IPS DF 6.9 (cell line): ENCODE results near the gene TRIM14.

Experiments used
- DNase-seq: peaks from one replicate; pipeline ENCODE4 v3.0.0-alpha.2; 2013; ENCODE audit warnings: low read depth, low spot score
- H3K27ac ChIP-seq: one replicate; pipeline ENCODE4 v1.5.1; 2013; ENCODE audit warnings: low read length, control low read depth
- H3K27me3 ChIP-seq: 2 replicates; pipeline ENCODE4 v1.6.1; 2013; ENCODE audit warnings: mild to moderate bottlenecking, low read length; ENCODE audit not compliant: control insufficient read depth, insufficient read depth
- H3K36me3 ChIP-seq: 2 replicates; pipeline ENCODE4 v1.6.1; 2013; ENCODE audit warnings: low read length; ENCODE audit not compliant: control insufficient read depth, insufficient read depth
- H3K4me1 ChIP-seq: 2 replicates; pipeline ENCODE4 v1.6.1; 2013; ENCODE audit warnings: low read length; ENCODE audit not compliant: control insufficient read depth, insufficient read depth
- H3K4me3 ChIP-seq: 2 replicates; pipeline ENCODE4 v1.5.1; 2013; ENCODE audit warnings: mild to moderate bottlenecking, low read length
- H3K9me3 ChIP-seq: 2 replicates; pipeline ENCODE4 v1.6.1; 2013; ENCODE audit warnings: low read length, inconsistent platforms; ENCODE audit not compliant: control insufficient read depth, insufficient read depth
- WGBS: extraction: QIAGEN DNeasy Blood & Tissue Kit; methylation state at CpG from one replicate; pipeline ENCODE4 v1.1.7; 2013; ENCODE audit warnings: mixed read lengths, missing lambda C conversion rate; ENCODE audit not compliant: insufficient read length, insufficient coverage; 5-methylcytosine and 5-hydroxymethylcytosine counted together

TRIM14 gene

DNA sequence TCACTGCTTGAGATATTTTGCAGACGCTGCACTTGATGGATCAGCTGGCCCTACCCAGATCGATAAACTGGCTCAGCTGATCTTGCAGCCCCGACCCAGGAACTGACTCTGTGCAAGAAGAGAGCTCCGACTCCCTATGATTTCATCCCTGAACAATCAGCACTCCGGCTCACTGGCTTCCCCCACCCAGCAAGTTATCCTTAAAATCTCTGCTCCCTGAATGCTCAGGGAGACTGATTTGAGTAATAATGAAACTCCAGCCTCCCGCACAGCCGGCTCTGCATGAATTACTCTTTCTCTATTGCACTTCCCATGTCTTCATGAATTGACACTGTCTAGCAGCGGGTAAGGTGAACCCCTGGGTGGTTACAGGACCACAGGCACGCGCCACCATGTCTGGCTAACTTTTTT lies 79.4 kb downstream of the TRIM14 start:
- no peak overlapping the region for H3K27ac ChIP-seq
- no CpG with 5 or more reads among the region's 10 CpGs for WGBS

GRCh38 chr9:98038958-98039357 lies 80.1 kb downstream of the TRIM14 start:
- H3K4me3 ChIP-seq, result no peak overlapping the region
- no peaks in the 10 kb centered on the region for H3K4me1 ChIP-seq
- WGBS, result no CpG with 5 or more reads among the region's 8 CpGs
- no peaks in the 10 kb centered on the region for H3K9me3 ChIP-seq
- no peaks in the 10 kb centered on the region for H3K36me3 ChIP-seq
- H3K27me3 ChIP-seq, result no peaks in the 10 kb centered on the region
- no peak for DNase-seq
- H3K27ac ChIP-seq, result no peak overlapping the region

More for the DNA sequence above, 79.4 kb downstream of the TRIM14 start:
- H3K9me3 ChIP-seq, result no peaks in the 10 kb centered on the region
- no peak for DNase-seq
- no peaks in the 10 kb centered on the region for H3K36me3 ChIP-seq
- H3K27me3 ChIP-seq, result no peaks in the 10 kb centered on the region
- H3K4me1 ChIP-seq, result no peaks in the 10 kb centered on the region
- H3K4me3 ChIP-seq, result no peak overlapping the region

DNA sequence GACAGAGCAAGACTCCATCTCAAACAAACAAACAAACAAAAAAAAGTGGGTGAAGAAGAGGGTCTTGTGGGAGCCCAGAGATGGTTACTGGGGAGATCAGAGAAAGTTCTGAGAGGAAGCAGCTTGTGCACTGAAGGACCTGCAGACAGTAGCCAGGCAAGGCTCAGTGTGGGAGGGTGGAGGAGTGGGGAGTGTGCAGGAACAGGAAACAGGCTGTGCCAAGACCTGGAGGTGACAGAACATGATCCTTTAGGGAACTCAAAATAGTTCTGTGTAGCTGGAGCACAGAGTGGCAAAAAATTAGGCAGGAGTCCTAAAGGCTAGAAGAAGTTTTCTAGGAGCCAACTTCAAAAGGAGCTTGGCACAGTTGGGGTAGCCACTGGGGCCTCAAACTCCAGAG lies 81.7 kb downstream of the TRIM14 start:
- no peaks in the 10 kb centered on the region for H3K36me3 ChIP-seq
- H3K4me3 ChIP-seq, result no peak overlapping the region
- no peak overlapping the region for H3K27ac ChIP-seq
- H3K4me1 ChIP-seq, result no peaks in the 10 kb centered on the region
- DNase-seq, result no peak
- no peaks in the 10 kb centered on the region for H3K9me3 ChIP-seq
- H3K27me3 ChIP-seq, result no peaks in the 10 kb centered on the region

- H3K27ac ChIP-seq, result no peak overlapping the region
- H3K9me3 ChIP-seq, result no peaks in the 10 kb centered on the region
- DNase-seq, result peak; percentile 76
- H3K36me3 ChIP-seq, result no peaks in the 10 kb centered on the region
- H3K4me3 ChIP-seq, result no peak overlapping the region
- no CpG with 5 or more reads among the region's 20 CpGs for WGBS
- no peaks in the 10 kb centered on the region for H3K4me1 ChIP-seq
- H3K27me3 ChIP-seq, result no peaks in the 10 kb centered on the region
These were observed 84.2 kb downstream of the TRIM14 start for GRCh38 chr9:98034593-98035546.

GRCh38 chr9:98031935-98032334 lies 87.1 kb downstream of the TRIM14 start:
- no peaks in the 10 kb centered on the region for H3K9me3 ChIP-seq
- no peak for DNase-seq
- WGBS, result no CpG with 5 or more reads among the region's 1 CpG
- no peaks in the 10 kb centered on the region for H3K36me3 ChIP-seq
- no peak overlapping the region for H3K27ac ChIP-seq
- no peaks in the 10 kb centered on the region for H3K27me3 ChIP-seq
- H3K4me3 ChIP-seq, result no peak overlapping the region
- H3K4me1 ChIP-seq, result no peaks in the 10 kb centered on the region

- Histone ChIP-seq H3K4me1 (no peaks in the 10 kb centered on the region), H3K9me3 (no peaks in the 10 kb centered on the region), H3K4me3 (no peak overlapping the region), H3K36me3 (no peaks in the 10 kb centered on the region), H3K27ac (no peak overlapping the region), H3K27me3 (no peaks in the 10 kb centered on the region)
- DNase-seq, result no peak
These were observed 87.9 kb downstream of the TRIM14 start for GRCh38 chr9:98031169-98031568.

GRCh38 chr9:98024702-98025101 lies 94.3 kb downstream of the TRIM14 start:
- Histone ChIP-seq H3K4me1 (no peaks in the 10 kb centered on the region), H3K36me3 (no peaks in the 10 kb centered on the region), H3K27ac (no peak overlapping the region), H3K9me3 (no peaks in the 10 kb centered on the region), H3K4me3 (no peak overlapping the region), H3K27me3 (no peaks in the 10 kb centered on the region)
- WGBS, result no CpG with 5 or more reads among the region's 1 CpG
- no peak for DNase-seq

- no CpG with 5 or more reads among the region's 8 CpGs for WGBS
- no peak overlapping the region for H3K27ac ChIP-seq
- no peak for DNase-seq
These were observed 96.6 kb downstream of the TRIM14 start for GRCh38 chr9:98022447-98022846.

DNA sequence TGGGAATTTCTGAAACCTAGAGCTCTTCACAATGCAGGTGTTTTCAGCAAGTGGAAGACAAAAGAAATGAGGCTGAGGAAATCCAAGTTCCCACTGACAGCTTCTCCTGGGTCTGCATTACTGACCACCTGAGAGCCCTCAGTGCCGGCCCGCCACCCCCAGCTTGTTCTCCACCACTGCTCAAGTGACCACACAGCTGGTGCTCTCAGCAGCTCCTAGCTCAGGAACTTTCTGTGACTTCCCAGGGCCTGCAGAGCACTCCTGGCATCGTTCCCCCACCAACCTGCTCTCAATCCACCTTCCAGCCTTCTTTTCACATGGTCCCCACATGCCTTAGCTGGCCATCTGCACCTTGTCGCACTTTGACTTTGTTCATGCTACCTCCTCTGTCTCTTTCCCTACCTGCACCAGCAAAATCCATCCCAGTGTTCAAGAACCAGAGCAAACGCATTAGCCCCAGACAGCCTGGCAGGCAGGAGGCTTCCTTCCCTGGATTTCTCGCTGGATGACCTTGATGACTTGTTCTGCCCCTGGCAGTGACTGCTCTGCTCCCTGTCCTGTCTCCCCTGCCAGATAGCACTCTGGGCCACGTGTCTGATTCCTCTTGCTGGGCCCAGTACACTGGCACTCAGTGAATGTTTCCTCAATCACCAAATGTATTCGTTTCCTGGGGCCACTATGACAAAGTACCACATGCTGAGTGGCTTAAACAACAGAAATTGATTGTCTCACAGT lies 97.5 kb downstream of the TRIM14 start:
- Histone ChIP-seq H3K4me3 (no peak overlapping the region), H3K27ac (no peak overlapping the region), H3K27me3 (no peaks in the 10 kb centered on the region), H3K4me1 (no peaks in the 10 kb centered on the region), H3K36me3 (no peaks in the 10 kb centered on the region), H3K9me3 (no peaks in the 10 kb centered on the region)
- WGBS, result no CpG with 5 or more reads among the region's 8 CpGs
- no peak for DNase-seq

More at GRCh38 chr9:98022447-98022846, 96.6 kb downstream of the TRIM14 start:
- H3K27me3 ChIP-seq, result no peaks in the 10 kb centered on the region
- no peaks in the 10 kb centered on the region for H3K36me3 ChIP-seq
- H3K4me1 ChIP-seq, result no peaks in the 10 kb centered on the region
- no peaks in the 10 kb centered on the region for H3K9me3 ChIP-seq
- no peak overlapping the region for H3K4me3 ChIP-seq

GRCh38 chr9:98020476-98021145 lies 98.4 kb downstream of the TRIM14 start:
- H3K27me3 ChIP-seq, result no peaks in the 10 kb centered on the region
- H3K4me1 ChIP-seq, result no peaks in the 10 kb centered on the region
- H3K9me3 ChIP-seq, result no peaks in the 10 kb centered on the region
- H3K36me3 ChIP-seq, result no peaks in the 10 kb centered on the region; the same call in 1 of the 2 replicates
- no peak for DNase-seq
- no CpG with 5 or more reads among the region's 8 CpGs for WGBS
- no peak overlapping the region for H3K4me3 ChIP-seq
- no peak overlapping the region for H3K27ac ChIP-seq
